Thyroid gland (tissue), 4 donors: ENCODE measurements around the gene SPDEF. TPM values are rescaled to one million over a fixed set of nuclear protein-coding genes. Genes with fewer than 3 reads are reported as not detected.

Experiments used
- DNase-seq, 2 donors: peaks; one replicate each; pipeline ENCODE4 v3.0.0-alpha.2; 2019
- H3K27ac ChIP-seq, 3 donors: fragments of 200-600 bp; sonication (generic); 1 replicate in 2 of 3; 2 replicates in 1 of 3; pipeline ENCODE4 v1.5.1; 2016 to 2019; ENCODE audit warnings: mild to moderate bottlenecking in 1 of 3, moderate library complexity in 1 of 3
- H3K27me3 ChIP-seq: fragments of 200-600 bp; sonication (generic); one replicate; pipeline ENCODE4 v1.5.1; 2019
- H3K36me3 ChIP-seq, 2 donors: fragments of 200-600 bp; sonication (generic); one replicate each; pipeline ENCODE4 v1.5.1; 2016 to 2019
- H3K4me1 ChIP-seq, 2 donors: fragments of 200-600 bp; sonication (generic); one replicate each; pipeline ENCODE4 v1.5.1; 2017 to 2019
- H3K4me3 ChIP-seq, 3 donors: fragments of 200-600 bp; sonication (generic); replicated peaks in 1 of 3; 1 replicate in 2 of 3; 2 replicates in 1 of 3; pipeline ENCODE4 v1.5.1; 2016; ENCODE audit warnings: mild to moderate bottlenecking in 1 of 3
- H3K9me3 ChIP-seq: fragments of 200-600 bp; sonication (generic); one replicate; pipeline ENCODE4 v1.5.1; 2017
- CTCF ChIP-seq, 6 experiments: fragments of 200-600 bp in 3 of 6; fragments of 450-650 bp in 3 of 6; sonication (generic) in 3 of 6; IDR thresholded peaks; one replicate each; pipeline ENCODE4 v1.5.1; 2016 to 2019; ENCODE audit warnings: antibody characterized with exemption in 6 of 6, mild to moderate bottlenecking in 2 of 6, inconsistent platforms in 1 of 6, moderate library complexity in 1 of 6
- POLR2A ChIP-seq, 2 donors: fragments of 450-650 bp; IDR thresholded peaks; one replicate each; pipeline ENCODE4 v1.6.1; 2017; ENCODE audit warnings: antibody characterized with exemption in 2 of 2, mild to moderate bottlenecking in 2 of 2, moderate library complexity in 1 of 2
- WGBS, 2 donors: methylation state at CpG; one replicate each; pipeline ENCODE4 v1.1.5; 2017; 5-methylcytosine and 5-hydroxymethylcytosine counted together
- intact Hi-C: fragments of 100-400 bp; cut with DNase I; formaldehyde crosslinking; loops from one replicate; pipeline ENCODE4 v1.15.1; 2023
- total RNA-seq, 4 donors: library from RNA; depleted of rRNA; stranded (reverse); fragments of >200 nt; gene quantifications; one replicate each; pipeline ENCODE4 v1.2.3, GENCODE V29; 2016

Gene SPDEF
- total RNA-seq, 4 donors from 2014 or later: not detected

GRCh38 chr6:34490390-34491090 lies 65.6 kb downstream of the SPDEF start:
- no peaks in the 10 kb centered on the region for H3K27me3 ChIP-seq
- H3K9me3 ChIP-seq: no peaks in the 10 kb centered on the region
- H3K36me3 ChIP-seq: no peaks in the 10 kb centered on the region
- H3K4me1 ChIP-seq: no peaks in the 10 kb centered on the region
- TF ChIP-seq CTCF (IDR thresholded peaks at IDR 0.05) (no peak), POLR2A (IDR thresholded peaks at IDR 0.05) (no peak)
- H3K27ac ChIP-seq: no peak overlapping the region
- intact Hi-C loops: no loop called here
- no peak overlapping the region for H3K4me3 ChIP-seq
- no peak for DNase-seq
- 83 to 84% methylated on average over 20 of the region's 20 CpGs for WGBS, 2 donors

GRCh38 chr6:34489207-34489805 lies 66.8 kb downstream of the SPDEF start:
- no peaks in the 10 kb centered on the region for H3K36me3 ChIP-seq
- DNase-seq: no peak
- no peaks in the 10 kb centered on the region for H3K27me3 ChIP-seq
- intact Hi-C loops: no loop called here
- no peak overlapping the region for H3K27ac ChIP-seq
- H3K9me3 ChIP-seq: no peaks in the 10 kb centered on the region
- no peak overlapping the region for H3K4me3 ChIP-seq
- TF ChIP-seq POLR2A (IDR thresholded peaks at IDR 0.05) (no peak), CTCF (IDR thresholded peaks at IDR 0.05) (no peak)
- 82 to 86% methylated on average over 7 to 9 of the region's 9 CpGs for WGBS, 2 donors
- no peaks in the 10 kb centered on the region for H3K4me1 ChIP-seq

Other genes with a start within 250 kb of the SPDEF start
- gene NUDT3, start 163.7 kb downstream of the SPDEF start, total RNA-seq: 10 to 100 TPM; 68.1 to 98.9 (median 75.5) TPM
- 1,000 to 10,000 TPM; 1,548 to 3,114 (median 2,536) TPM for gene RPS10, start 130.3 kb downstream of the SPDEF start, total RNA-seq
- under 1 TPM in 1 of 4 donors, not detected in 3; 0.11 TPM for gene PACSIN1, start 90.3 kb downstream of the SPDEF start, total RNA-seq
- 100 to 1,000 TPM in 1 of 4 donors, 10 to 100 TPM in 3; 76.5 to 107 (median 89.0) TPM for gene ILRUN, start 140.4 kb upstream of the SPDEF start, total RNA-seq
- gene SNRPC, start 201.2 kb upstream of the SPDEF start, total RNA-seq: 100 to 1,000 TPM in 1 of 4 donors, 10 to 100 TPM in 3; 54.9 to 107 (median 62.9) TPM
- gene BLTP3A, start 235.8 kb upstream of the SPDEF start, total RNA-seq: 10 to 100 TPM; 12.6 to 19.5 (median 16.1) TPM